Activated T-cell treated with anti-CD3 and anti-CD28 coated beads, Interleukin-2, amount 50 U/mL, for 72 hours (primary cell): ENCODE data around the gene ZNF614. TPM values are rescaled to one million over a fixed set of nuclear protein-coding genes. Genes with fewer than 3 reads are reported as not detected.
"Not testable (repeated sequence)": the region's sequence is repeated elsewhere in the genome, so short reads cannot be mapped to it uniquely, and the experiment has no call there.

Experiments
- ATAC-seq, 2 donors: fragments of 150-1000 bp; cut with Tn5 transposase; replicated peaks in 1 of 2; 2 replicates each; pipeline ENCODE4 v1.10.0; 2021; ENCODE audit warnings: moderate library complexity in 2 of 2, mild to moderate bottlenecking in 1 of 2
- DNase-seq, 2 donors: peaks; one replicate each; pipeline ENCODE4 v3.0.0; 2021 to 2022; ENCODE audit warnings: mixed read lengths in 1 of 2
- H3K27ac Mint-ChIP-seq: one replicate; pipeline ENCODE4 v1.8.0; 2022; ENCODE audit warnings: mild to moderate bottlenecking, moderate library complexity, mixed read lengths
- H3K27me3 Mint-ChIP-seq: one replicate; pipeline ENCODE4 v1.8.0; 2022; ENCODE audit warnings: low read depth, mixed read lengths
- H3K36me3 Mint-ChIP-seq, 2 donors: one replicate each; pipeline ENCODE4 v1.8.0; 2022; ENCODE audit warnings: mixed read lengths in 2 of 2, mild to moderate bottlenecking in 1 of 2; ENCODE audit not compliant: insufficient read depth in 2 of 2
- H3K4me1 Mint-ChIP-seq: one replicate; pipeline ENCODE4 v1.8.0; 2022; ENCODE audit warnings: low read depth, mixed read lengths
- H3K4me3 Mint-ChIP-seq, 2 donors: one replicate each; pipeline ENCODE4 v1.8.0; 2022; ENCODE audit warnings: mild to moderate bottlenecking in 2 of 2, mixed read lengths in 2 of 2, moderate library complexity in 2 of 2
- H3K9me3 Mint-ChIP-seq, 2 donors: one replicate each; pipeline ENCODE4 v1.8.0; 2022; ENCODE audit warnings: mixed read lengths in 2 of 2
- total RNA-seq, 2 donors: library from RNA; stranded (reverse); gene quantifications; one replicate each; pipeline ENCODE4 v1.2.3, GENCODE V29; 2022

ZNF614 gene
- 10 to 100 TPM; 11.5 TPM for total RNA-seq

- Mint-ChIP-seq H3K36me3 (peaks cover 44 to 76% of the 10 kb centered on the region in 2 donors), H3K27me3 (no peaks in the 10 kb centered on the region), H3K27ac (peak within 1 kb of the TSS; percentile 66), H3K9me3 (peaks cover 16 to 30% of the 10 kb centered on the region in 2 donors), H3K4me1 (peaks cover 25% of the 10 kb centered on the region), H3K4me3 (peak within 1 kb of the TSS; percentile 87 to 97)
- ATAC-seq (peak; percentile 91 to 94), DNase-seq (peak; percentile 86 to 87)
Observed at GRCh38 chr19:52028027-52028779, at the start of gene ZNF614. ZNF614 (minus strand) TSS chr19:52028379; CDS start chr19:52025745, 2,634 bp downstream.

- H3K36me3 Mint-ChIP-seq, result peaks cover 68 to 92% of the 10 kb centered on the region in 2 donors
- ATAC-seq, result no peak
- H3K4me1 Mint-ChIP-seq, result no peaks in the 10 kb centered on the region
- H3K9me3 Mint-ChIP-seq, result peaks cover 37 to 44% of the 10 kb centered on the region in 2 donors
- H3K27me3 Mint-ChIP-seq, result no peaks in the 10 kb centered on the region
- H3K27ac Mint-ChIP-seq, result no peak overlapping the region
- H3K4me3 Mint-ChIP-seq, result no peak overlapping the region
- no peak for DNase-seq
Observed at GRCh38 chr19:52070496-52070895, 42.3 kb upstream of the ZNF614 start.

GRCh38 chr19:52069653-52070052 is 41.5 kb upstream of the ZNF614 start:
- H3K36me3 Mint-ChIP-seq, result peaks cover 65 to 90% of the 10 kb centered on the region in 2 donors
- no peak for ATAC-seq
- H3K27ac Mint-ChIP-seq, result no peak overlapping the region
- H3K9me3 Mint-ChIP-seq, result peaks cover 32 to 42% of the 10 kb centered on the region in 2 donors
- no peak for DNase-seq
- H3K27me3 Mint-ChIP-seq, result no peaks in the 10 kb centered on the region
- H3K4me3 Mint-ChIP-seq, result no peak overlapping the region
- H3K4me1 Mint-ChIP-seq, result no peaks in the 10 kb centered on the region

- Mint-ChIP-seq H3K4me3 (no peak overlapping the region), H3K4me1 (no peaks in the 10 kb centered on the region), H3K27ac (no peak overlapping the region), H3K9me3 (peaks cover 31 to 43% of the 10 kb centered on the region in 2 donors), H3K27me3 (no peaks in the 10 kb centered on the region), H3K36me3 (peaks cover 57 to 76% of the 10 kb centered on the region in 2 donors)
- ATAC-seq, result no peak
- no peak for DNase-seq
Observed at GRCh38 chr19:52066258-52066863, 38.2 kb upstream of the ZNF614 start.

GRCh38 chr19:52065399-52065798 is 37.2 kb upstream of the ZNF614 start:
- H3K4me3 Mint-ChIP-seq, result no peak overlapping the region
- H3K27me3 Mint-ChIP-seq, result no peaks in the 10 kb centered on the region
- H3K9me3 Mint-ChIP-seq, result peaks cover 25 to 41% of the 10 kb centered on the region in 2 donors
- peaks cover 51 to 71% of the 10 kb centered on the region in 2 donors for H3K36me3 Mint-ChIP-seq
- ATAC-seq (no peak), DNase-seq (no peak)
- H3K27ac Mint-ChIP-seq, result no peak overlapping the region
- H3K4me1 Mint-ChIP-seq, result no peaks in the 10 kb centered on the region

GRCh38 chr19:52056480-52056879 is 28.3 kb upstream of the ZNF614 start:
- H3K36me3 Mint-ChIP-seq, result peaks cover 39 to 57% of the 10 kb centered on the region in 2 donors
- H3K4me1 Mint-ChIP-seq, ATAC-seq, DNase-seq, H3K27ac Mint-ChIP-seq, H3K27me3 Mint-ChIP-seq, H3K4me3 Mint-ChIP-seq: not testable (repeated sequence)
- H3K9me3 Mint-ChIP-seq, result peaks cover 30 to 36% of the 10 kb centered on the region in 2 donors

- H3K27ac Mint-ChIP-seq, H3K27me3 Mint-ChIP-seq, H3K4me3 Mint-ChIP-seq, ATAC-seq, DNase-seq: not testable (repeated sequence)
- peaks cover 25% of the 10 kb centered on the region for H3K4me1 Mint-ChIP-seq
- H3K9me3 Mint-ChIP-seq, result peaks cover 31 to 37% of the 10 kb centered on the region in 2 donors
- H3K36me3 Mint-ChIP-seq, result peaks cover 50 to 69% of the 10 kb centered on the region in 2 donors
Observed at GRCh38 chr19:52051736-52052135, 23.6 kb upstream of the ZNF614 start.

GRCh38 chr19:52048555-52049501 is 20.6 kb upstream of the ZNF614 start, which contains the start of gene ZNF432:
ZNF432 (minus strand) TSS chr19:52048838; CDS start chr19:52046868, 1,970 bp downstream.
- peaks cover 19 to 25% of the 10 kb centered on the region in 2 donors for H3K9me3 Mint-ChIP-seq
- no peaks in the 10 kb centered on the region for H3K27me3 Mint-ChIP-seq
- peak within 1 kb of the TSS; percentile 87 to 100 for H3K4me3 Mint-ChIP-seq
- peaks cover 25% of the 10 kb centered on the region for H3K4me1 Mint-ChIP-seq
- H3K36me3 Mint-ChIP-seq, result peaks cover 47 to 65% of the 10 kb centered on the region in 2 donors
- DNase-seq (peak; percentile 85 to 86), ATAC-seq (peak; percentile 88 to 93)
- peak within 1 kb of the TSS; percentile 85 for H3K27ac Mint-ChIP-seq

- no peak overlapping the region for H3K4me3 Mint-ChIP-seq
- H3K4me1 Mint-ChIP-seq, result no peaks in the 10 kb centered on the region
- H3K9me3 Mint-ChIP-seq, result peaks cover 23 to 31% of the 10 kb centered on the region in 2 donors
- H3K27me3 Mint-ChIP-seq, result no peaks in the 10 kb centered on the region
- peaks cover 61 to 87% of the 10 kb centered on the region in 2 donors for H3K36me3 Mint-ChIP-seq
- DNase-seq (no peak), ATAC-seq (no peak)
- H3K27ac Mint-ChIP-seq, result no peak overlapping the region
Observed at GRCh38 chr19:52039169-52039568, 11.0 kb upstream of the ZNF614 start.

GRCh38 chr19:52034051-52034728 is 6.0 kb upstream of the ZNF614 start:
- Mint-ChIP-seq H3K27ac (no peak overlapping the region), H3K4me3 (no peak overlapping the region), H3K9me3 (peaks cover 31 to 38% of the 10 kb centered on the region in 2 donors), H3K27me3 (no peaks in the 10 kb centered on the region), H3K36me3 (peaks cover 54 to 82% of the 10 kb centered on the region in 2 donors), H3K4me1 (peaks cover 3% of the 10 kb centered on the region)
- no peak for DNase-seq
- ATAC-seq, result no peak

- DNase-seq (no peak), ATAC-seq (peak; percentile 24)
- peak overlapping the region; percentile 66 for H3K27ac Mint-ChIP-seq
- H3K9me3 Mint-ChIP-seq, result peaks cover 17 to 31% of the 10 kb centered on the region in 2 donors
- peak overlapping the region; percentile 87 to 97 for H3K4me3 Mint-ChIP-seq
- H3K36me3 Mint-ChIP-seq, result peaks cover 44 to 76% of the 10 kb centered on the region in 2 donors
- H3K4me1 Mint-ChIP-seq, result peaks cover 25% of the 10 kb centered on the region
- no peaks in the 10 kb centered on the region for H3K27me3 Mint-ChIP-seq
Observed at GRCh38 chr19:52028780-52029123, 573 bp upstream of the ZNF614 start.
